ENCODE data around the gene SETBP1. TPM values are rescaled to one million over a fixed set of nuclear protein-coding genes. Genes with fewer than 3 reads are reported as not detected.

Gene SETBP1
- total RNA-seq, 1 donor from 2014 or later = 80.0 TPM

- H3K9me3 Mint-ChIP-seq (ENCODE audit: unreplicated experiment) = no peaks in the 10 kb centered on the region
- H3K27me3 Mint-ChIP-seq (ENCODE audit: unreplicated experiment) = no peaks in the 10 kb centered on the region
- H3K4me1 Mint-ChIP-seq (ENCODE audit: unreplicated experiment) = peaks cover 58% of the 10 kb centered on the region
- no peak overlapping the region for H3K4me3 Mint-ChIP-seq (ENCODE audit: unreplicated experiment)
- TF ChIP-seq CTCF (IDR thresholded peaks at IDR 0.05) = no peak
- no peak for DNase-seq (ENCODE audit: extremely low spot score, unreplicated experiment)
- peaks cover 16% of the 10 kb centered on the region for H3K36me3 Mint-ChIP-seq (ENCODE audit: unreplicated experiment)
- H3K27ac Mint-ChIP-seq (ENCODE audit: unreplicated experiment) = no peak overlapping the region
Observed at GRCh38 chr18:44786257-44786656, 105.6 kb downstream of the SETBP1 start.

GRCh38 chr18:44786688-44787087 lies 106.0 kb downstream of the SETBP1 start:
- no peak for DNase-seq (ENCODE audit: extremely low spot score, unreplicated experiment)
- no peaks in the 10 kb centered on the region for H3K27me3 Mint-ChIP-seq (ENCODE audit: unreplicated experiment)
- peaks cover 58% of the 10 kb centered on the region for H3K4me1 Mint-ChIP-seq (ENCODE audit: unreplicated experiment)
- H3K27ac Mint-ChIP-seq (ENCODE audit: unreplicated experiment) = peak overlapping the region; percentile 31
- H3K9me3 Mint-ChIP-seq (ENCODE audit: unreplicated experiment) = no peaks in the 10 kb centered on the region
- H3K36me3 Mint-ChIP-seq (ENCODE audit: unreplicated experiment) = peaks cover 16% of the 10 kb centered on the region
- no peak for TF ChIP-seq CTCF (IDR thresholded peaks at IDR 0.05)
- no peak overlapping the region for H3K4me3 Mint-ChIP-seq (ENCODE audit: unreplicated experiment)

GRCh38 chr18:44788334-44788733 lies 107.6 kb downstream of the SETBP1 start:
- peaks cover 12% of the 10 kb centered on the region for H3K36me3 Mint-ChIP-seq (ENCODE audit: unreplicated experiment)
- DNase-seq (ENCODE audit: extremely low spot score, unreplicated experiment) = no peak
- H3K4me1 Mint-ChIP-seq (ENCODE audit: unreplicated experiment) = peaks cover 59% of the 10 kb centered on the region
- no peak overlapping the region for H3K4me3 Mint-ChIP-seq (ENCODE audit: unreplicated experiment)
- no peak overlapping the region for H3K27ac Mint-ChIP-seq (ENCODE audit: unreplicated experiment)
- no peaks in the 10 kb centered on the region for H3K27me3 Mint-ChIP-seq (ENCODE audit: unreplicated experiment)
- no peaks in the 10 kb centered on the region for H3K9me3 Mint-ChIP-seq (ENCODE audit: unreplicated experiment)
- no peak for TF ChIP-seq CTCF (IDR thresholded peaks at IDR 0.05)

GRCh38 chr18:44789710-44790109 lies 109.0 kb downstream of the SETBP1 start:
- no peak for TF ChIP-seq CTCF (IDR thresholded peaks at IDR 0.05)
- H3K4me1 Mint-ChIP-seq (ENCODE audit: unreplicated experiment) = peaks cover 59% of the 10 kb centered on the region
- H3K4me3 Mint-ChIP-seq (ENCODE audit: unreplicated experiment) = peak overlapping the region; percentile 14
- no peaks in the 10 kb centered on the region for H3K27me3 Mint-ChIP-seq (ENCODE audit: unreplicated experiment)
- DNase-seq (ENCODE audit: extremely low spot score, unreplicated experiment) = no peak
- H3K9me3 Mint-ChIP-seq (ENCODE audit: unreplicated experiment) = no peaks in the 10 kb centered on the region
- peaks cover 8% of the 10 kb centered on the region for H3K36me3 Mint-ChIP-seq (ENCODE audit: unreplicated experiment)
- H3K27ac Mint-ChIP-seq (ENCODE audit: unreplicated experiment) = peak overlapping the region; percentile 93

- Mint-ChIP-seq H3K4me3 (ENCODE audit: unreplicated experiment) (no peak overlapping the region), H3K36me3 (ENCODE audit: unreplicated experiment) (peaks cover 16% of the 10 kb centered on the region), H3K9me3 (ENCODE audit: unreplicated experiment) (no peaks in the 10 kb centered on the region), H3K27ac (ENCODE audit: unreplicated experiment) (peak overlapping the region; percentile 93), H3K4me1 (ENCODE audit: unreplicated experiment) (peaks cover 59% of the 10 kb centered on the region), H3K27me3 (ENCODE audit: unreplicated experiment) (no peaks in the 10 kb centered on the region)
- no peak for DNase-seq (ENCODE audit: extremely low spot score, unreplicated experiment)
- TF ChIP-seq CTCF (IDR thresholded peaks at IDR 0.05) = no peak
Observed at GRCh38 chr18:44790860-44791259, 110.2 kb downstream of the SETBP1 start.
